ENCODE results near the gene IKZF5. TPM values are rescaled to one million over a fixed set of nuclear protein-coding genes. Genes with fewer than 3 reads are reported as not detected.

IKZF5 gene
- total RNA-seq, 4 donors from 2014 or later = 6.2 to 11.1 (median 7.1) TPM

DNA sequence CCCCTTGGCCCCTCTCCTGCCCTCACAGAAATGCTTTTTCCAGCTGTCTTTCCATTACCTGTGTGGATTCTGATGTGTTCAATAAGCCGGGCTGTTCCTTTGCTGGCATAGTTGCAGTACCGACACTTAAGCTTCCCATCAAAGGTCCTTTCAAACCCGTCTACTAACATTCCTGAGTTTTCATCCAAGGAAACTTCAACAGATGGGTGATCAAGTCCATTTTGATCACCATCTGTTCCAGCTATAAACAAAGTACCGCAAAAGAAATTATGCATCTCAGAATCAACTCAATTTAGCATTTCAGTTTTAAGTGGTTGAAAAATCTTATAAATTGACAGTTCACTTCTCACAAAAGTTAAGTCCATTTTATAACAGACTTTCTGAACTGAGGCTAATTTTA is 12.7 kb downstream of the IKZF5 start:
- Histone ChIP-seq H3K4me1 (peaks cover 0 to 17% (median 13%) of the 10 kb centered on the region in 4 donors), H3K4me3 (no peak overlapping the region), H3K36me3 (peaks cover 0 to 24% (median 10%) of the 10 kb centered on the region in 4 donors), H3K9me3 (no peaks in the 10 kb centered on the region), H3K27ac (no peak overlapping the region), H3K27me3 (no peaks in the 10 kb centered on the region)
- in situ Hi-C loops (cut with MboI; ENCODE audit: low pct_ligation_motif_present in 1 of 4, low pct_unique_long_range_greater_than_20kb in 1 of 4, low sequenced_read_pairs in 3 of 4) (no loop called here), intact Hi-C loops (cut with DNase I; ENCODE audit: low total_unique reads) (no loop called here)
- WGBS, 2 donors (ENCODE audit: low coverage in 1 of 2) = 78 to 88% methylated on average over 4 of the region's 4 CpGs
- no peak for TF ChIP-seq POLR2A (IDR thresholded peaks at IDR 0.05)
- TF ChIP-seq EP300 (IDR thresholded peaks at IDR 0.05; ENCODE audit: low read depth) = no peak
- TF ChIP-seq POLR2AphosphoS5 (IDR thresholded peaks at IDR 0.05) = no peak
- TF ChIP-seq, protein P1, sequence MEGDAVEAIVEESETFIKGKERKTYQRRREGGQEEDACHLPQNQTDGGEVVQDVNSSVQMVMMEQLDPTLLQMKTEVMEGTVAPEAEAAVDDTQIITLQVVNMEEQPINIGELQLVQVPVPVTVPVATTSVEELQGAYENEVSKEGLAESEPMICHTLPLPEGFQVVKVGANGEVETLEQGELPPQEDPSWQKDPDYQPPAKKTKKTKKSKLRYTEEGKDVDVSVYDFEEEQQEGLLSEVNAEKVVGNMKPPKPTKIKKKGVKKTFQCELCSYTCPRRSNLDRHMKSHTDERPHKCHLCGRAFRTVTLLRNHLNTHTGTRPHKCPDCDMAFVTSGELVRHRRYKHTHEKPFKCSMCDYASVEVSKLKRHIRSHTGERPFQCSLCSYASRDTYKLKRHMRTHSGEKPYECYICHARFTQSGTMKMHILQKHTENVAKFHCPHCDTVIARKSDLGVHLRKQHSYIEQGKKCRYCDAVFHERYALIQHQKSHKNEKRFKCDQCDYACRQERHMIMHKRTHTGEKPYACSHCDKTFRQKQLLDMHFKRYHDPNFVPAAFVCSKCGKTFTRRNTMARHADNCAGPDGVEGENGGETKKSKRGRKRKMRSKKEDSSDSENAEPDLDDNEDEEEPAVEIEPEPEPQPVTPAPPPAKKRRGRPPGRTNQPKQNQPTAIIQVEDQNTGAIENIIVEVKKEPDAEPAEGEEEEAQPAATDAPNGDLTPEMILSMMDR (IDR thresholded peaks at IDR 0.05) = no peak
- no peak for DNase-seq

DNA sequence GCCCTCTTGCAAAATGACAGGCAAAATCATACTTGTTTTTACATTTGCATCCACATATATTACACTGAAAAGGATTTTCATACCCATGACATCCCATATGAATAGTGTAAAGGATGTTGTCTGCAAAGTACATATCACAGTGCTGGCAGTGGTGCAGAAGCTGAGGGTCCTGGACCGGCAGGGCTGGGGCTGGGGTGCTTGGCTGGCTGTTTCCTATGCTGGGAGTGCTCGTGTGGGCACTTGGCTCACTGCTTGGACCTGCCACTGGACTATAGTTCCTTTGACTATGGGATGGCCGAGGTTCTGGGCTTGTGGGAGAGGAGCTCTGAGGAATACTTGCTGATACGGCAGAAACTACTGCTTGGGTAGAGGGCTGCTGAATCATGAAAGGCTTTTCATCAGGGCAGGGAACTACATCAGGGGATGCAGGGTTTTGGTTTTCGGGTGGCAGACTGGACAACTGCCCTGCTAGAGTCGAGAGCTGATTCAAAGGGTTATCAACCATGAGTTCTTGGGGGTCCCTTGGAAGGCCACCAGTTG is 14.7 kb downstream of the IKZF5 start:
- H3K4me1 ChIP-seq = peaks cover 0 to 4% (median 2%) of the 10 kb centered on the region in 4 donors
- intact Hi-C loops (cut with DNase I; ENCODE audit: low total_unique reads) (no loop called here), in situ Hi-C loops (cut with MboI; ENCODE audit: low pct_ligation_motif_present in 1 of 4, low pct_unique_long_range_greater_than_20kb in 1 of 4, low sequenced_read_pairs in 3 of 4) (no loop called here)
- H3K4me3 ChIP-seq = no peak overlapping the region
- H3K36me3 ChIP-seq = peaks cover 0 to 24% (median 10%) of the 10 kb centered on the region in 4 donors
- H3K27ac ChIP-seq = no peak overlapping the region
- no peaks in the 10 kb centered on the region for H3K27me3 ChIP-seq
- TF ChIP-seq POLR2AphosphoS5 (IDR thresholded peaks at IDR 0.05) (no peak), POLR2A (IDR thresholded peaks at IDR 0.05) (no peak), EP300 (IDR thresholded peaks at IDR 0.05; ENCODE audit: low read depth) (no peak)
- TF ChIP-seq, protein P1 (IDR thresholded peaks at IDR 0.05) = no peak
- H3K9me3 ChIP-seq = no peaks in the 10 kb centered on the region
- no peak for DNase-seq
- 92 to 100% methylated on average over 2 to 6 of the region's 6 CpGs for WGBS, 2 donors (ENCODE audit: low coverage in 1 of 2)

DNA sequence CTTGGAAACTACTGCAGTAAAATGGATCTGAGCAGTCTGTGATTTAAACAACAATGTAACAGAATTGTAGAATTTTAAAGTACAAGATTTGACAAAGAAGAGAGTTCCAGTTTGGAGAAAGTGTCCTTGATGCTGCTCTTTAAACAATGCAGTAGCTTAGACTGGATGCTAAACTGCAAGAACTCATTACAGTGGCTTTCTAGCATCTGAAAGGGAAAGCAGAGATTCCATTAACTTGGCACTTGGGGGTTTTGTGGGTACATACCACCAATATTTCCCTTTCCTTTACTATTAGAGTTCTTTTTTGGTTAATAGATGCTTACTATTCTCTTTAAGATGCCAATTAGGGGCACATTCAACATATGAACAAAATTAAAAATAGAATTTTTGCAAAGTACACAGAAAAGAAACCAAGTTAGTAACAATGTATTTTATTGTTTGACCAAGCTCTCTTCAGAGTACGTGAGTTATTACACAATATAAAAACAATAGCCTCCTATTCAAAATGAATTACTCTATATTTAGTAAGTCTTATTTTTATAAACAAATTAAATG is 16.5 kb downstream of the IKZF5 start:
- intact Hi-C loops (cut with DNase I; ENCODE audit: low total_unique reads) = no loop called here
- no peak overlapping the region for H3K4me3 ChIP-seq
- in situ Hi-C loops (cut with MboI; ENCODE audit: low pct_ligation_motif_present in 1 of 4, low pct_unique_long_range_greater_than_20kb in 1 of 4, low sequenced_read_pairs in 3 of 4) = no loop called here
- WGBS, 2 donors (ENCODE audit: low coverage in 1 of 2) = 45 to 81% methylated on average over 1 of the region's 1 CpG
- H3K27ac ChIP-seq = no peak overlapping the region
- no peak for DNase-seq
- H3K36me3 ChIP-seq = peaks cover 0 to 22% (median 10%) of the 10 kb centered on the region in 4 donors
- no peaks in the 10 kb centered on the region for H3K27me3 ChIP-seq
- no peaks in the 10 kb centered on the region for H3K4me1 ChIP-seq
- H3K9me3 ChIP-seq = no peaks in the 10 kb centered on the region
- TF ChIP-seq POLR2AphosphoS5 (IDR thresholded peaks at IDR 0.05) (no peak), POLR2A (IDR thresholded peaks at IDR 0.05) (no peak), EP300 (IDR thresholded peaks at IDR 0.05; ENCODE audit: low read depth) (no peak)
- TF ChIP-seq, protein P1 (IDR thresholded peaks at IDR 0.05) = no peak

DNA sequence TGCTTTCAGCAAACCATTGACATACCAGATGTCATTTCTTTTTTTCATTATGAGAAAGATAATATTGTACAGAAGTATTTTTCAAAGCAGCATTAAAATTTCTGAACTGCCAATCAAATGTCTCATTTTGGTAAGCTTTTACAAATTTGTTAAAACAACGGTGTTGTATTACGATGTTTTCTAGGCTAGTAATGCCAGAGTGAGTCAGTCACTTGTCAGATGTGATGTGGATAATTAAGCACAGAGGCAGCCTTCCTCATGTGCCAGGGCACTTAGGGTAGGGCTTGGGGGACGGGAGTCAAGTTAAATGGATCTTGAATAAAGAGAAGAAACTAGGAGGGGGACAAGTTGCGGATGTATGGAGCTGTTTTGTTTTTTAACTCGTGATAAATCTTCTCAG is 18.3 kb downstream of the IKZF5 start:
- intact Hi-C loops (cut with DNase I; ENCODE audit: low total_unique reads) = no loop called here
- no peak for DNase-seq
- Histone ChIP-seq H3K4me3 (no peak overlapping the region), H3K36me3 (peaks cover 0 to 22% (median 7%) of the 10 kb centered on the region in 4 donors), H3K9me3 (no peaks in the 10 kb centered on the region), H3K27me3 (no peaks in the 10 kb centered on the region), H3K27ac (no peak overlapping the region), H3K4me1 (no peaks in the 10 kb centered on the region)
- WGBS, 2 donors (ENCODE audit: low coverage in 1 of 2) = 73 to 79% methylated on average over 5 of the region's 5 CpGs
- TF ChIP-seq EP300 (IDR thresholded peaks at IDR 0.05; ENCODE audit: low read depth) (no peak), POLR2AphosphoS5 (IDR thresholded peaks at IDR 0.05) (no peak), POLR2A (IDR thresholded peaks at IDR 0.05) (no peak)
- in situ Hi-C loops (cut with MboI; ENCODE audit: low pct_ligation_motif_present in 1 of 4, low pct_unique_long_range_greater_than_20kb in 1 of 4, low sequenced_read_pairs in 3 of 4) = no loop called here

Data from transverse colon (tissue), 4 donors.